Omental fat pad (tissue), 4 donors: Measurements from ENCODE around the gene MGAT4A. TPM values are rescaled to one million over a fixed set of nuclear protein-coding genes. Genes with fewer than 3 reads are reported as not detected.

Experiments used
- ATAC-seq: fragments of 150-250 bp; one replicate; pipeline ENCODE4 v1.9.1; 2016; ENCODE audit warnings: mild to moderate bottlenecking, moderate library complexity; ENCODE audit not compliant: low FRiP score
- DNase-seq: peaks from one replicate; pipeline ENCODE4 v3.0.0-alpha.2; 2019; ENCODE audit warnings: low spot score
- total RNA-seq, 4 donors: library from RNA; depleted of rRNA; stranded (reverse); fragments of >200 nt; gene quantifications; one replicate each; pipeline ENCODE4 v1.1.0, GENCODE V29; 2016
- TF ChIP-seq, protein P1 (sequence below), 3 donors: fragments of 450-650 bp; IDR thresholded peaks; one replicate each; pipeline ENCODE4 v1.5.1; 2016 to 2017; ENCODE audit warnings: antibody characterized with exemption in 3 of 3, mild to moderate bottlenecking in 3 of 3, moderate library complexity in 2 of 3

MGAT4A gene
- total RNA-seq, 4 donors from 2014 or later, result 20.1 to 93.7 (median 43.2) TPM

DNA sequence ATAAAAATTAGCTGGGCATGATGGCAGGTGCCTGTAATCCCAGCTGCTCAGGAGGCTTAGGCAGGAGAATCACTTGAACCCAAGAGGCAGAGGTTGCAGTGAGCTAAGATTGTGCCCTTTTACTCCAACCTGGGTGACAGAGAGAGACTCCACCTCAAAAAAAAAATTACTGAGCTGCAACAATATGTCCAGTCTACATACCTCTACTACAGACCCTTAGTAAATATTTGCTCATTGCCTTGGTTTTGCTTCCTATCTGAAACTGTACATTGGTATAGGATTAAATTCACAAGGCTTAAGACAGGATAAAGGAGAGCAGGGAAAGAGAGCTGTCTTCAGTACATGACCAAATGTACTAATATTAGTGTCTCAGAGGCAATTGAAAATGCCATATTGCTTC is 8.1 kb upstream of the MGAT4A start:
- DNase-seq (no peak), ATAC-seq (no peak)
- TF ChIP-seq, protein P1, sequence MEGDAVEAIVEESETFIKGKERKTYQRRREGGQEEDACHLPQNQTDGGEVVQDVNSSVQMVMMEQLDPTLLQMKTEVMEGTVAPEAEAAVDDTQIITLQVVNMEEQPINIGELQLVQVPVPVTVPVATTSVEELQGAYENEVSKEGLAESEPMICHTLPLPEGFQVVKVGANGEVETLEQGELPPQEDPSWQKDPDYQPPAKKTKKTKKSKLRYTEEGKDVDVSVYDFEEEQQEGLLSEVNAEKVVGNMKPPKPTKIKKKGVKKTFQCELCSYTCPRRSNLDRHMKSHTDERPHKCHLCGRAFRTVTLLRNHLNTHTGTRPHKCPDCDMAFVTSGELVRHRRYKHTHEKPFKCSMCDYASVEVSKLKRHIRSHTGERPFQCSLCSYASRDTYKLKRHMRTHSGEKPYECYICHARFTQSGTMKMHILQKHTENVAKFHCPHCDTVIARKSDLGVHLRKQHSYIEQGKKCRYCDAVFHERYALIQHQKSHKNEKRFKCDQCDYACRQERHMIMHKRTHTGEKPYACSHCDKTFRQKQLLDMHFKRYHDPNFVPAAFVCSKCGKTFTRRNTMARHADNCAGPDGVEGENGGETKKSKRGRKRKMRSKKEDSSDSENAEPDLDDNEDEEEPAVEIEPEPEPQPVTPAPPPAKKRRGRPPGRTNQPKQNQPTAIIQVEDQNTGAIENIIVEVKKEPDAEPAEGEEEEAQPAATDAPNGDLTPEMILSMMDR (IDR thresholded peaks at IDR 0.05), result no peak

DNA sequence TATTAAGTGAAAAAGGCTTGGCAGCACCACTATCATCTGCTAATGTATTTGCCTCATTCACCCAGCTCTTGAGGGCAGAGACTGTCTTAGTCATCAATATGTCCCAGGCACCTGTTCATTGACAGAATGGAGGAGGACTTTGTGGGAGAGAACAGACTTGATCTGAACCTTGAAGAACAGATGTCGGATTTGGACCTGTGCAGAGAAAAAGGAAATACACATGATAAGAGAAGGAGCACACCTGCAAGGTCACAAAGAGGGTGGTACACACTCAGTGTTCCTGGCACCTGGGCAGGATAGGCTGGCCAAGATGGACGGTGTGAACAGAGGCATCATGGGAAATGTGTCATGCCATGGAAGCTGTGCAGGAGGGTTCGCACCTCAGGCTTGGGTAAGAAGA is 7.4 kb upstream of the MGAT4A start:
- ATAC-seq (no peak), DNase-seq (no peak)
- TF ChIP-seq, protein P1 (IDR thresholded peaks at IDR 0.05), result no peak

GRCh38 chr2:98737848-98738247 is 6.9 kb upstream of the MGAT4A start:
- DNase-seq, result no peak

DNA sequence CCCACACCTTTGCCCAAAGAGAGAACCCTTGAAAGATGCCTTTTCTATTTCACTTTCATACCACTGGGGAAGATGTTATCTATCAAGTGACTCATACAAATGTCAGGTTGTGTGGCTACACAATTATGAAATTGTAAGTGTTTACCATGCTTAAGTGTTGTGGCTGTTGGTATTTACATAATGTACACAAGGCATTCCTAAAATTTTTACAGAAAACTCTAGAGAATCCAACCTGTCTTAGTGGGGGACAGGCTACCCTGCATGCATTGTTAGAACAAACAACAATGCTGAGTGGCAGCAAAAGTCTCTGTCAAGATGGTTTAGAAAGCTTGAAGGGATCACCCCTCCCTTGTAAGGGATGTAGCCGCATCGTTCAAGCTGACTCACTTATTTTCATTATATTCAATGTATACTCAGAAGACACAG is 5.5 kb upstream of the MGAT4A start:
- TF ChIP-seq, protein P1 (IDR thresholded peaks at IDR 0.05), result no peak
- no peak for ATAC-seq
- DNase-seq, result no peak

More at GRCh38 chr2:98737848-98738247, 6.9 kb upstream of the MGAT4A start:
- ATAC-seq, result no peak
- TF ChIP-seq, protein P1 (IDR thresholded peaks at IDR 0.05), result no peak

DNA sequence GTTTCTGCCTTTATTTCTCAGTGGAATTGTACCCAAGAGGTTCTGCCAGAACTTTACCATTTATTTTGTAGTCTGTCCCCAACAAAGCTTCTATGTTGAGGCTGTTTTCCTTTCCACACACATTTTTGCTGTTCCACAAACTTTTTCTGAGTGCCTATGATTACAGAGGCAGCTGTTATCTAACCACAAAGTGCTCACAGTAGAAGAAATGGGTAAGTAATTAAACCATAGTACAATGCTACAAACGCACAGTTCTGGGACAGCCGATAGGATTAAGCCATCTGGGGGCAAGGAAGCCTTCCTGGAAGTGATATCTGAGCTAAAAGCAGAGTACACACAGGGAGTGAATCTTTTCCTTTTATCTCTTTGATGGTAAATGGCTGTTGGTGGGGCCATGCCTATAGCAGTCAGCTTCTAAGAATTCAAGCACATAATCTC is 3.9 kb upstream of the MGAT4A start:
- TF ChIP-seq, protein P1 (IDR thresholded peaks at IDR 0.05), result no peak
- DNase-seq (no peak), ATAC-seq (no peak)

DNA sequence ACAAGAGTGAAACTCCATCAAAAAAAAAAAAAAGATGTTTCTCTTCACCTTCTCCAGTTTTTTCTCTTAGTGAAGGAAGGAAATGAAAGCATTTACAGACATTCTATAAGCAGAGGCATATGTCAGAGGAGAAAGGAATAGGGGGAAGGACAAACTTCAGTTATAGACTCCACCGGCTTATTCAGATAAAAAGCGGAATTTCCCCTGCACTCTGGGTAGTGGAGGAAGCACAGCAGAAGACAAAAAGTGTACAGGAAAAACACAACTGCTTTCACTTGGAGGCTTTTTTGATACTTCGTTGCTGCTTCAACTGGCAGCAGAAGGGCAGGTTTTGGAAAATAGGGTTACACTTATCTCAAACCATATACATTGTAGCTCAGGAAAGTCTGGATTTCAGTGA is 3.2 kb upstream of the MGAT4A start:
- no peak for ATAC-seq
- DNase-seq, result no peak
- TF ChIP-seq, protein P1 (IDR thresholded peaks at IDR 0.05), result no peak

DNA sequence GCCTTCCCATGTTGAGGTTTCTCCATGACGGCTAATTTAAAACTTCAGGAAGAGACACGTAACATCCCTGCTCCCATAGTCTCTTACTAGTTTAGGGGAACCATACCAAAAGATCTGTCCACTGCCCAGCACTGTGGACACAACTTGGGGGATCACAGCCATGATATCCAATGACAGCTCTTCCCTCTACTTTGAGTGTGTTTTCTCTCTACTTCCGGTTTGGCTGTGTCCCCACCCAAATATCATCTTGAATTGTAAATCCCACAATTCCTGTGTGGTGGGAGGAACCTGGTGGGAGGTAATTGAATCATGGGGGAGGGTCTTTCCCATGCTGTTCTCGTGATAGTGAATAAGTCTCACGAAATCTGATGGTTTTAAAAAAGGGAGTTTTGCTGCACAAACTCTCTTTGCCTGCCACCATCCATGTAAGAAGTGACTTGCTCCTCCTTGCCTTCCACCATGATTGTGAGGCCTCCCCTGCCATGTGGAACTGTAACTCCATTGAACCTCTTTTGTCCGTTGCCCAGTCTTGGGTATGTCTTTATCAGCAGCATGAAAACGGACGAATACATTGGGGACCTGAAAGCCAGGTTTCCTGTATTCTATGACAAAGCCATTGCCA is 1.6 kb upstream of the MGAT4A start:
- no peak for ATAC-seq
- TF ChIP-seq, protein P1 (IDR thresholded peaks at IDR 0.05), result no peak

More for the DNA sequence above, 1.6 kb upstream of the MGAT4A start:
- DNase-seq, result no peak
